AG04450 (cell line): ENCODE data around the gene TNRC18. TPM values are rescaled to one million over a fixed set of nuclear protein-coding genes. Genes with fewer than 3 reads are reported as not detected.

ENCODE experiments used
- CTCF ChIA-PET: fragments of 300-600, 350-600 bp; formaldehyde crosslinking; extraction: SDS; loops from one replicate; lab custom pipeline; 2022; ENCODE audit warnings: antibody characterized with exemption, inconsistent platforms; lab: Charles Lee
- POLR2A ChIA-PET: fragments of 350-600 bp; formaldehyde crosslinking; extraction: SDS; loops from one replicate; lab custom pipeline; 2021; ENCODE audit warnings: antibody characterized with exemption, inconsistent platforms; lab: Yijun Ruan, JAX
- DNase-seq: peaks from one replicate; pipeline ENCODE4 v3.0.0-alpha.2; 2011; ENCODE audit warnings: low read depth, low spot score
- H3K27ac ChIP-seq: one replicate; pipeline ENCODE4 v1.5.1; 2012; ENCODE audit warnings: low read depth, low read length, control low read depth
- H3K27me3 ChIP-seq: one replicate; pipeline ENCODE4 v1.6.0; 2012; ENCODE audit warnings: low read length; ENCODE audit not compliant: control insufficient read depth, insufficient read depth
- H3K4me3 ChIP-seq: 2 replicates; pipeline ENCODE4 v1.5.1; 2011; ENCODE audit warnings: mild to moderate bottlenecking, low read depth, low read length, control low read depth
- H3K9me3 ChIP-seq: 2 replicates; pipeline ENCODE4 v1.5.1; 2012; ENCODE audit warnings: low read length; ENCODE audit not compliant: control insufficient read depth, insufficient read depth
- polyA plus RNA-seq: library from polyadenylated mRNA; depleted of rRNA; stranded (reverse); fragments of >200 nt; gene quantifications from 2 replicates; pipeline ENCODE4 v1.2.3, GENCODE V29; 2011
- TF ChIP-seq, protein P1 (sequence below): IDR thresholded peaks from 2 replicates; pipeline ENCODE4 v1.5.1; 2011; ENCODE audit warnings: low read depth, low read length, control low read depth, inconsistent platforms

Gene TNRC18
- polyA plus RNA-seq, 1 experiment = 13.4 TPM

DNA sequence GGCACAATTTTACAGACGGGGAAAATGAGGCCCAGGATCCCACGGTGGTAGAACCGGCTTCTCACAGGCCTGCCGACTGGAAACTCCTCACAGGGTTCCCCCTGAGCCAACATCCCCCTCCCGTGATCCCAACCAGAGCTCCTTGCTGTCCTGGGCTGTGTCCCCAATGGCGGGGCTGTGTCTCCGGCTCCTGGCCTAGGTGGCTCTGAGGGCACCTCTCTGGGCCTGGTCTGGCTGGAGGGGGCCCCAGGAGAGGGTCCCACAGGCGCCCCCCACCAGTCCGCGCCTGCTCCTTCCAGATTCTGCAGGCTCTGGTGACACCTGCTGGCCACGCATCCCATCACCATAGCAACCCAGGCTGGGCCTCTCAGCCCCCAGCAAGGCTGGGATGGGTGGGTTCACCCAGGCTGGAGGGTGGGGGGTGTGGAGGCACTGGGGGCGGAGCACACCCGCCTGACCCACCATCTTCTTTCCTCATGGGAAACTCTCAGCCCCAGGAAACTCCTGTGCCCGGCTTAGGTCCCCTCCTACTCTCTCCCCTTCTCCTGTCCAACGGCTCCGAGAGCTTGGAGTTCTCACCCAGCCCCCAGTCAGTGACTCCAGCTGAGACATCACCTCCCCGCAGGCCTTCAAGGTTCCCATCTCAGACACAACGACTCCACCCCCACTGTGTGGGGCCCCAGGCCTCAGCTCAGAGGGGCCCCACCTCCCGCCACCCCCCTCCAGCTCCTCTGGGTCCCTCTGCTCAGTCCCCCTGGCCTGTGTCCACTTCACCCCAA lies 27.1 kb upstream of the TNRC18 start:
- POLR2A ChIA-PET = interaction anchor here (1.1 to 1.4 kb wide), 2 partner anchors 84 to 211 kb away, joined by 3 to 7 read pairs; no protein-coding TSS in a partner anchor
- TF ChIP-seq, protein P1, sequence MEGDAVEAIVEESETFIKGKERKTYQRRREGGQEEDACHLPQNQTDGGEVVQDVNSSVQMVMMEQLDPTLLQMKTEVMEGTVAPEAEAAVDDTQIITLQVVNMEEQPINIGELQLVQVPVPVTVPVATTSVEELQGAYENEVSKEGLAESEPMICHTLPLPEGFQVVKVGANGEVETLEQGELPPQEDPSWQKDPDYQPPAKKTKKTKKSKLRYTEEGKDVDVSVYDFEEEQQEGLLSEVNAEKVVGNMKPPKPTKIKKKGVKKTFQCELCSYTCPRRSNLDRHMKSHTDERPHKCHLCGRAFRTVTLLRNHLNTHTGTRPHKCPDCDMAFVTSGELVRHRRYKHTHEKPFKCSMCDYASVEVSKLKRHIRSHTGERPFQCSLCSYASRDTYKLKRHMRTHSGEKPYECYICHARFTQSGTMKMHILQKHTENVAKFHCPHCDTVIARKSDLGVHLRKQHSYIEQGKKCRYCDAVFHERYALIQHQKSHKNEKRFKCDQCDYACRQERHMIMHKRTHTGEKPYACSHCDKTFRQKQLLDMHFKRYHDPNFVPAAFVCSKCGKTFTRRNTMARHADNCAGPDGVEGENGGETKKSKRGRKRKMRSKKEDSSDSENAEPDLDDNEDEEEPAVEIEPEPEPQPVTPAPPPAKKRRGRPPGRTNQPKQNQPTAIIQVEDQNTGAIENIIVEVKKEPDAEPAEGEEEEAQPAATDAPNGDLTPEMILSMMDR = peak; percentile 57
- Histone ChIP-seq H3K27me3 (no peaks in the 10 kb centered on the region), H3K4me3 (no peak overlapping the region), H3K27ac (no peak overlapping the region), H3K9me3 (no peaks in the 10 kb centered on the region)
- no peak for DNase-seq
- CTCF ChIA-PET = interaction anchor here (0.6 to 2.6 kb wide), 5 partner anchors 20 to 248 kb away, joined by 3 to 27 read pairs (median 4); no protein-coding TSS in a partner anchor

DNA sequence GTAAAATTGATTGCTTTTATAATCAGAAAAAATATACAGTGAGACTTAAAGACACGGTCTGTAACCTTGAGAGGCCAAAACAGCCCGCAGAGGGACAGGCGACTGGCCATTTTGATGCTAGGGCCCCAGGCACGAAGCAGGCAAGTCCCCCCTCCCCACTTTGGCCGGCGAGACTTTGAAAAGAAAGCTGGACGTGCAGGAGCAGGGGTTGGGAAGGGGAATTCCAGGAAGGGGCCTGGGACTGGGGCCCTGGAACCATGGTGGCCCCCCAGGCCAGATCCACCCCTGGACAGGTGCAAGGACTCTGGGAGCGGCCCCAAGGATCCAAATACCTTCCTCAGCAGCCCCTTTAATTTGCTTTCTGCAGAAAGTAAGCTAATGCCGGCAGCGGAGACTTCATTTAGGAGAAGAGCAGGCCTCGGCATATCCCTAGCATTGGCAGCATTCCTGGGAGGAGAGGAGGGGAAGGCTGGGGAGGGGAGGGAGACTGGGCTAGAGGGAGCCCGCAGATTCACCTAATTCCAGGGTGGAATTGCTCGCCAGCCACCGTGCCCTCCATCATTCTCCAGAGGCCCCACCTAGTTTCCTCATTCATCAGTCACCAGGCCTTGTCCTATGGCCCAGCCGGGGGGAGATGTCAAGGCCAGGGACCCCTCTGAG lies 24.9 kb upstream of the TNRC18 start:
- Histone ChIP-seq H3K4me3 (no peak overlapping the region), H3K27ac (no peak overlapping the region), H3K9me3 (no peaks in the 10 kb centered on the region), H3K27me3 (no peaks in the 10 kb centered on the region)
- ChIA-PET POLR2A (interaction anchor here (0.6 to 1.5 kb wide), 3 partner anchors 9 to 23 kb away, joined by 3 to 7 read pairs (median 6); no protein-coding TSS in a partner anchor), CTCF (interaction anchor here (0.5 to 2.6 kb wide), 3 partner anchors 83 to 704 kb away, joined by 3 to 27 read pairs (median 3); no protein-coding TSS in a partner anchor)
- no peak for DNase-seq
- TF ChIP-seq, protein P1 = no peak

DNA sequence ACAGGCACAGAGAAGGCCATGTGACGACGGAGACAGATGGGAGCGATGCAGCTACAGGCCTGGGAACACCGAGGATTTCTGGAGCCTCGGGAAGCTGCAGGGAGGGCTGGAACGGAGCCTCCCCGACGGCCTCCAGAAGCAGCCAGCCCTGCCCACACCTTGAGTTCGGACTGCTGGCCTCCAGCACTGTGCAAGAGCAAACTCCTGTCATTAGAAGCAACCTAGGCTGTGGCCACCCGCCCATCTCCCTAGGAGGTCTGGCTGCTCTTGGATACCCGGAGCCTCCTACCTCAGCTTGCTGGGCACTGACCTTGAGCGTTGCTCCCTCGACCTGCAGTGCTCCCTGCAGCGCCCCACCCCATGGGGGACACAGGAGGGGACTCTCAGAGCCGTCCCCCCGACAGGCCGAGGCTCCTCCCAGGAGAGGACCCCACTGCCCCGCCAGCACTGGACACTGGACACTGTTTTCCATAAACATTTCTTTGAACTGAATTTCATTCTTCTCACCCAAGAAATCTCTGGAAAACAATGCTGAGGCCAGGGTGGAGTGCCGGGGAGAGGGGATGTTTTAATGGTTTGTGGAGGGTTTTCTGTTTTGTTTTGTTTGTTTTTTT lies 22.5 kb upstream of the TNRC18 start:
- POLR2A ChIA-PET = no interaction called here
- DNase-seq = no peak
- TF ChIP-seq, protein P1 = no peak
- CTCF ChIA-PET = no interaction called here
- Histone ChIP-seq H3K4me3 (no peak overlapping the region), H3K27me3 (no peaks in the 10 kb centered on the region), H3K9me3 (no peaks in the 10 kb centered on the region), H3K27ac (no peak overlapping the region)

DNA sequence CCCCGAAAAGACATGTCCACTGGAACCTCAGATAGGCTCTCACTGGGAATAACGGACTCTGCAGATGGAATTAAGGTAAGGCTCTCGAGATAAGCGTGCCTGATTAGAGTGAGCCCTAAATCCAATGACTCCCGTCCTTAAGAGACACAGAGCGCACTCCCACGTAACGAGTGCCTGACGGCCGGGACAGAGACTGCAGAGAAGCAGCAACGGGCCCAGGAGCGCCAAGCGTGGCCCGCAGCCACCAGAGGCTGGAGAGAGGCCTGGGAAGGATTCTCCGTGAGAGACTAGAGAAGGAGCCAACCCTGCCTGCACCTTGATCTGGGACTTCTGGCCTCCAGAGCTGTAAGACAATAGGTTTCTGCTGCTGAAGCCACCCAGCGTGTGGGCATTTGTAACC lies 20.0 kb upstream of the TNRC18 start:
- Histone ChIP-seq H3K4me3 (no peak overlapping the region), H3K27ac (no peak overlapping the region), H3K27me3 (no peaks in the 10 kb centered on the region), H3K9me3 (no peaks in the 10 kb centered on the region)
- POLR2A ChIA-PET = interaction anchor here (0.6 kb wide), 1 partner anchor 222 kb away, joined by 3 read pairs; no protein-coding TSS in a partner anchor
- CTCF ChIA-PET = no interaction called here
- no peak for DNase-seq
- TF ChIP-seq, protein P1 = no peak
